K562 (cell line): ENCODE measurements around the gene CNTNAP4. TPM values are rescaled to one million over a fixed set of nuclear protein-coding genes. Genes with fewer than 3 reads are reported as not detected.

Experiments used
- CEBPG ChIP-seq, 3 experiments: fragments of 200-800 bp in 1 of 3; sonication (Bioruptor generic) in 1 of 3; sonication (generic) in 1 of 3; formaldehyde crosslinking in 1 of 3; IDR thresholded peaks in 2 of 3; conservative IDR thresholded peaks in 1 of 3; 2 replicates each; pipeline versions ENCODE4 v1.6.1 to v1.8.0; 2016 to 2022; ENCODE audit warnings: missing compliant biosample characterization in 2 of 3, missing genetic modification characterization in 2 of 3, mild to moderate bottlenecking in 1 of 3, missing genetic modification reagents in 1 of 3
- DACH1 ChIP-seq: fragments of 450-650 bp; IDR thresholded peaks from 2 replicates; pipeline ENCODE4 v1.6.1; 2018; ENCODE audit not compliant: partially characterized antibody
- GABPB2 ChIP-seq: fragments of 250-450 bp; sonication (Bioruptor Pico); conservative IDR thresholded peaks from 2 replicates; pipeline ENCODE4 v1.5.1; 2021; ENCODE audit warnings: mild to moderate bottlenecking
- GATAD2A ChIP-seq: fragments of 450-650 bp; IDR thresholded peaks from 2 replicates; pipeline ENCODE4 v1.6.1; 2017
- HMGN3 ChIP-seq: IDR thresholded peaks from 2 replicates; pipeline ENCODE4 v1.6.1; 2011; ENCODE audit warnings: borderline replicate concordance, low read depth, mild to moderate bottlenecking, mixed read lengths, low read length; ENCODE audit not compliant: insufficient read length; ENCODE audit errors: extremely low read depth
- KLF1 ChIP-seq: fragments of 450-650 bp; IDR thresholded peaks from 2 replicates; pipeline ENCODE4 v1.6.1; 2016; ENCODE audit warnings: missing genetic modification characterization, missing compliant biosample characterization
- LCOR ChIP-seq: sonication (generic); formaldehyde crosslinking; IDR thresholded peaks from 2 replicates; pipeline ENCODE4 v1.8.0; 2022; ENCODE audit warnings: mild to moderate bottlenecking, missing genetic modification reagents
- MTF1 ChIP-seq: fragments of 250-450 bp; sonication (Bioruptor Pico); IDR thresholded peaks from 2 replicates; pipeline ENCODE4 v1.9.0; 2021; ENCODE audit warnings: moderate library complexity, mild to moderate bottlenecking, inconsistent platforms, borderline replicate concordance
- RFX1 ChIP-seq: fragments of 450-650 bp; IDR thresholded peaks from 2 replicates; pipeline ENCODE4 v1.6.1; 2016; ENCODE audit warnings: mild to moderate bottlenecking, moderate library complexity
- SIX5 ChIP-seq, 2 experiments: IDR thresholded peaks; 2 replicates each; pipeline ENCODE4 v1.6.1; 2011; ENCODE audit warnings: low read length in 2 of 2, borderline replicate concordance in 1 of 2, low read depth in 1 of 2, mild to moderate bottlenecking in 1 of 2, moderate library complexity in 1 of 2; ENCODE audit not compliant: insufficient read depth in 1 of 2
- TAF7 ChIP-seq: fragments of 450-650 bp; IDR thresholded peaks from 2 replicates; pipeline ENCODE4 v1.6.1; 2016; ENCODE audit warnings: missing genetic modification characterization, missing compliant biosample characterization
- ZNF354B ChIP-seq: fragments of 250-450 bp; sonication (Bioruptor Pico); IDR thresholded peaks from 2 replicates; pipeline ENCODE4 v1.4.0; 2020
- polyA plus RNA-seq, 8 experiments: library from polyadenylated mRNA; depleted of rRNA in 4 of 8; stranded (reverse) in 5 of 8; unstranded in 3 of 8; fragments of >200 nt; fragmentation: Nextera tagmentation in 2 of 8; fragmentation: Illumina TruSeq in 1 of 8; extraction: Ambion mirVana in 2 of 8; extraction: Trizol in 1 of 8; gene quantifications; 2 replicates each; pipeline versions ENCODE4 v1.2.1 to v1.2.3, GENCODE V29; 2011 to 2014; ENCODE audit warnings: inconsistent platforms in 1 of 8, missing spikeins in 1 of 8
- total RNA-seq, 7 experiments: library from RNA; depleted of rRNA in 6 of 7; stranded (reverse); fragments of >200 nt in 6 of 7; fragmentation: Illumina TruSeq in 2 of 7; extraction: Trizol in 2 of 7; gene quantifications; 2 replicates each; pipeline versions ENCODE4 v1.2.1 to v1.2.3, GENCODE V29; 2011 to 2021; ENCODE audit warnings: low replicate concordance in 1 of 7
- TF ChIP-seq, protein P1 (sequence below): fragments of 450-650 bp; conservative IDR thresholded peaks from 2 replicates; pipeline ENCODE4 v1.6.1; 2016; ENCODE audit warnings: missing genetic modification characterization, low read depth, mild to moderate bottlenecking, control low read depth, missing compliant biosample characterization
- TF ChIP-seq, protein P2 (sequence below): fragments of 450-650 bp; IDR thresholded peaks from 2 replicates; pipeline ENCODE4 v1.6.1; 2016; ENCODE audit warnings: mild to moderate bottlenecking, moderate library complexity

The CNTNAP4 gene
- total and polyA plus RNA-seq, 9 of the 15 experiments (the other 6 are each of a cell fraction or from before 2014, with no cell fraction given) = not detected

DNA sequence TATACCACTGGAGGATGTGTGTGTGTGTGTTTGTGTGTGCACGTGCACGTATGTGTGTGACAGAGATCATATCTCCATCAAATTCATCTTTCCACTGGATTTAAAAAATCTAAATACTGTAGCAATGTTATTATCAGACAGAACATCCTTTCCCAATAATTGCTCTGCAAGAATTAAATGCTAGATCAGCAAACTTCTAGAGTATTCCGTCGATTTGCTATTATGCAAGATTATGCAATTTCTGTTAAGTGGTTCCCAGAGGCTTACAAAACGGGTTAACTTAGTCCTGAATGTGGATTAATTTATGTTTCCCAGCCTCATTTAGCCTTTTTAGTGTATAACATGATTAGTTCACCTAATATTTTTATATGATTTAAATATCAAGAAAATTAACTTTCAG lies 44.5 kb upstream of the CNTNAP4 start (continued):
- TF ChIP-seq RFX1 = no peak
- TF ChIP-seq, protein P1, sequence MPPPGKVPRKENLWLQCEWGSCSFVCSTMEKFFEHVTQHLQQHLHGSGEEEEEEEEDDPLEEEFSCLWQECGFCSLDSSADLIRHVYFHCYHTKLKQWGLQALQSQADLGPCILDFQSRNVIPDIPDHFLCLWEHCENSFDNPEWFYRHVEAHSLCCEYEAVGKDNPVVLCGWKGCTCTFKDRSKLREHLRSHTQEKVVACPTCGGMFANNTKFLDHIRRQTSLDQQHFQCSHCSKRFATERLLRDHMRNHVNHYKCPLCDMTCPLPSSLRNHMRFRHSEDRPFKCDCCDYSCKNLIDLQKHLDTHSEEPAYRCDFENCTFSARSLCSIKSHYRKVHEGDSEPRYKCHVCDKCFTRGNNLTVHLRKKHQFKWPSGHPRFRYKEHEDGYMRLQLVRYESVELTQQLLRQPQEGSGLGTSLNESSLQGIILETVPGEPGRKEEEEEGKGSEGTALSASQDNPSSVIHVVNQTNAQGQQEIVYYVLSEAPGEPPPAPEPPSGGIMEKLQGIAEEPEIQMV (tag) = no peak
- TF ChIP-seq TAF7 (tag) = no peak
- no peak for TF ChIP-seq KLF1
- no peak for TF ChIP-seq LCOR
- TF ChIP-seq HMGN3 = no peak
- TF ChIP-seq SIX5 (IDR thresholded peaks at IDR 0.05; ENCODE audit: borderline replicate concordance in 1 of 2, insufficient read depth in 1 of 2, low read depth in 1 of 2, low read length in 2 of 2) = no peak
- TF ChIP-seq DACH1 = no peak
- TF ChIP-seq ZNF354B (CRISPR knock-in tag) = no peak
- no peak for TF ChIP-seq GATAD2A
- TF ChIP-seq GABPB2 (CRISPR knock-in tag) = no peak
- TF ChIP-seq, protein P2, sequence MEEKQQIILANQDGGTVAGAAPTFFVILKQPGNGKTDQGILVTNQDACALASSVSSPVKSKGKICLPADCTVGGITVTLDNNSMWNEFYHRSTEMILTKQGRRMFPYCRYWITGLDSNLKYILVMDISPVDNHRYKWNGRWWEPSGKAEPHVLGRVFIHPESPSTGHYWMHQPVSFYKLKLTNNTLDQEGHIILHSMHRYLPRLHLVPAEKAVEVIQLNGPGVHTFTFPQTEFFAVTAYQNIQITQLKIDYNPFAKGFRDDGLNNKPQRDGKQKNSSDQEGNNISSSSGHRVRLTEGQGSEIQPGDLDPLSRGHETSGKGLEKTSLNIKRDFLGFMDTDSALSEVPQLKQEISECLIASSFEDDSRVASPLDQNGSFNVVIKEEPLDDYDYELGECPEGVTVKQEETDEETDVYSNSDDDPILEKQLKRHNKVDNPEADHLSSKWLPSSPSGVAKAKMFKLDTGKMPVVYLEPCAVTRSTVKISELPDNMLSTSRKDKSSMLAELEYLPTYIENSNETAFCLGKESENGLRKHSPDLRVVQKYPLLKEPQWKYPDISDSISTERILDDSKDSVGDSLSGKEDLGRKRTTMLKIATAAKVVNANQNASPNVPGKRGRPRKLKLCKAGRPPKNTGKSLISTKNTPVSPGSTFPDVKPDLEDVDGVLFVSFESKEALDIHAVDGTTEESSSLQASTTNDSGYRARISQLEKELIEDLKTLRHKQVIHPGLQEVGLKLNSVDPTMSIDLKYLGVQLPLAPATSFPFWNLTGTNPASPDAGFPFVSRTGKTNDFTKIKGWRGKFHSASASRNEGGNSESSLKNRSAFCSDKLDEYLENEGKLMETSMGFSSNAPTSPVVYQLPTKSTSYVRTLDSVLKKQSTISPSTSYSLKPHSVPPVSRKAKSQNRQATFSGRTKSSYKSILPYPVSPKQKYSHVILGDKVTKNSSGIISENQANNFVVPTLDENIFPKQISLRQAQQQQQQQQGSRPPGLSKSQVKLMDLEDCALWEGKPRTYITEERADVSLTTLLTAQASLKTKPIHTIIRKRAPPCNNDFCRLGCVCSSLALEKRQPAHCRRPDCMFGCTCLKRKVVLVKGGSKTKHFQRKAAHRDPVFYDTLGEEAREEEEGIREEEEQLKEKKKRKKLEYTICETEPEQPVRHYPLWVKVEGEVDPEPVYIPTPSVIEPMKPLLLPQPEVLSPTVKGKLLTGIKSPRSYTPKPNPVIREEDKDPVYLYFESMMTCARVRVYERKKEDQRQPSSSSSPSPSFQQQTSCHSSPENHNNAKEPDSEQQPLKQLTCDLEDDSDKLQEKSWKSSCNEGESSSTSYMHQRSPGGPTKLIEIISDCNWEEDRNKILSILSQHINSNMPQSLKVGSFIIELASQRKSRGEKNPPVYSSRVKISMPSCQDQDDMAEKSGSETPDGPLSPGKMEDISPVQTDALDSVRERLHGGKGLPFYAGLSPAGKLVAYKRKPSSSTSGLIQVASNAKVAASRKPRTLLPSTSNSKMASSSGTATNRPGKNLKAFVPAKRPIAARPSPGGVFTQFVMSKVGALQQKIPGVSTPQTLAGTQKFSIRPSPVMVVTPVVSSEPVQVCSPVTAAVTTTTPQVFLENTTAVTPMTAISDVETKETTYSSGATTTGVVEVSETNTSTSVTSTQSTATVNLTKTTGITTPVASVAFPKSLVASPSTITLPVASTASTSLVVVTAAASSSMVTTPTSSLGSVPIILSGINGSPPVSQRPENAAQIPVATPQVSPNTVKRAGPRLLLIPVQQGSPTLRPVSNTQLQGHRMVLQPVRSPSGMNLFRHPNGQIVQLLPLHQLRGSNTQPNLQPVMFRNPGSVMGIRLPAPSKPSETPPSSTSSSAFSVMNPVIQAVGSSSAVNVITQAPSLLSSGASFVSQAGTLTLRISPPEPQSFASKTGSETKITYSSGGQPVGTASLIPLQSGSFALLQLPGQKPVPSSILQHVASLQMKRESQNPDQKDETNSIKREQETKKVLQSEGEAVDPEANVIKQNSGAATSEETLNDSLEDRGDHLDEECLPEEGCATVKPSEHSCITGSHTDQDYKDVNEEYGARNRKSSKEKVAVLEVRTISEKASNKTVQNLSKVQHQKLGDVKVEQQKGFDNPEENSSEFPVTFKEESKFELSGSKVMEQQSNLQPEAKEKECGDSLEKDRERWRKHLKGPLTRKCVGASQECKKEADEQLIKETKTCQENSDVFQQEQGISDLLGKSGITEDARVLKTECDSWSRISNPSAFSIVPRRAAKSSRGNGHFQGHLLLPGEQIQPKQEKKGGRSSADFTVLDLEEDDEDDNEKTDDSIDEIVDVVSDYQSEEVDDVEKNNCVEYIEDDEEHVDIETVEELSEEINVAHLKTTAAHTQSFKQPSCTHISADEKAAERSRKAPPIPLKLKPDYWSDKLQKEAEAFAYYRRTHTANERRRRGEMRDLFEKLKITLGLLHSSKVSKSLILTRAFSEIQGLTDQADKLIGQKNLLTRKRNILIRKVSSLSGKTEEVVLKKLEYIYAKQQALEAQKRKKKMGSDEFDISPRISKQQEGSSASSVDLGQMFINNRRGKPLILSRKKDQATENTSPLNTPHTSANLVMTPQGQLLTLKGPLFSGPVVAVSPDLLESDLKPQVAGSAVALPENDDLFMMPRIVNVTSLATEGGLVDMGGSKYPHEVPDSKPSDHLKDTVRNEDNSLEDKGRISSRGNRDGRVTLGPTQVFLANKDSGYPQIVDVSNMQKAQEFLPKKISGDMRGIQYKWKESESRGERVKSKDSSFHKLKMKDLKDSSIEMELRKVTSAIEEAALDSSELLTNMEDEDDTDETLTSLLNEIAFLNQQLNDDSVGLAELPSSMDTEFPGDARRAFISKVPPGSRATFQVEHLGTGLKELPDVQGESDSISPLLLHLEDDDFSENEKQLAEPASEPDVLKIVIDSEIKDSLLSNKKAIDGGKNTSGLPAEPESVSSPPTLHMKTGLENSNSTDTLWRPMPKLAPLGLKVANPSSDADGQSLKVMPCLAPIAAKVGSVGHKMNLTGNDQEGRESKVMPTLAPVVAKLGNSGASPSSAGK = no peak
- TF ChIP-seq MTF1 = no peak
- TF ChIP-seq CEBPG (CRISPR knock-in tag; IDR thresholded peaks at IDR 0.05) = no peak
- 0 out of 4 replicates have a peak, but pooled peaks of 1 of the 2 experiments have one; percentile 25 for TF ChIP-seq CEBPG (tag; conservative IDR thresholded peaks at IDR 0.05 in 1 of 2, IDR thresholded peaks at IDR 0.05 in 1 of 2)
